NT2/D1 (cell line): Measurements from ENCODE around the gene SNTG2.

ENCODE experiments used
- SUZ12 ChIP-seq: IDR thresholded peaks from 2 replicates; pipeline ENCODE4 v1.6.1; 2011; ENCODE audit not compliant: insufficient read length, insufficient read depth; ENCODE audit errors: extremely low read depth
- YY1 ChIP-seq: IDR thresholded peaks from 2 replicates; pipeline ENCODE4 v1.6.1; 2011; ENCODE audit not compliant: insufficient read length, insufficient read depth
- ZNF274 ChIP-seq: IDR thresholded peaks from 2 replicates; pipeline ENCODE4 v1.6.1; 2011; ENCODE audit warnings: mild to moderate bottlenecking, low read depth, low read length

DNA sequence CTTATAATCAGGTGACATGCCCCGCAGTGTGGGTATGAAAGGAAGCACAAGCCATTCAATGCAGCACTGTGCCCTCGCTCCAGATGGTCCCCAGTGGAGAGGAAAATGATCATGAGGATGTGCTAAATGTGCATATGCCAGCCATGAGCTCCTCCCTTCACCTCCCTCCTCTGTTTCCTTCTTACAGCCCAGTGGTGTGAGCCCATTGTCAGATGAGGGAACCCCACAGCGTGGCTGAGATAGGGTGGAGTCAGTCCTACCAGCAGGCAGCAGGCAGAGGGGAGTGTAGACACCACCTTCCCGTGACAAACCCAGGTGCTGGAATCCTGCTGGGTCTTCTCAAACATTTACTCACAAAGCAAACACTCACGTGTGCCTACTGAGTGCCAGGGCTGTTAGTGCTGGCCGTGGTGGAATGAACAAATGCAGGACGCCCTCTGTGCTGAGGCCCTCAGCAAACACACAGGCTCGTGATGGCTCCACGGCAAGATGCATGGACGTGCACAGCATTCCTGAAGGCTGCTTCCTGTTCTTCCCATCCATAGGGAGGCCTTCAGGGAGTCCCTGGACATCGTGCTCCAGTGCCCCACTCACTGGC lies 280.9 kb downstream of the SNTG2 start:
- no peak for TF ChIP-seq YY1
- TF ChIP-seq ZNF274 = no peak
- no peak for TF ChIP-seq SUZ12
